CD4-positive, alpha-beta T cell (primary cell): Measurements from ENCODE around the gene IZUMO2. TPM values are rescaled to one million over a fixed set of nuclear protein-coding genes. Genes with fewer than 3 reads are reported as not detected.

Experiments
- ATAC-seq: fragments of 200-7000 bp; cut with Tn5 transposase; one replicate; pipeline ENCODE4 v1.10.0; 2022; ENCODE audit warnings: mild to moderate bottlenecking; ENCODE audit not compliant: poor library complexity
- CTCF ChIA-PET: fragments of 350-600 bp; sonication (Branson Sonifier 250); formaldehyde crosslinking; loops from one replicate; lab custom pipeline; 2021; ENCODE audit warnings: antibody characterized with exemption, inconsistent platforms; lab: Charles Lee
- POLR2A ChIA-PET: fragments of 350-600 bp; sonication (Branson Sonifier 250); formaldehyde crosslinking; loops from one replicate; lab custom pipeline; 2021; ENCODE audit warnings: antibody characterized with exemption, inconsistent platforms; lab: Charles Lee
- DNase-seq, 14 experiments: peaks; one replicate each; pipeline ENCODE4 v3.0.0-alpha.2; 2013 to 2020; ENCODE audit warnings: mixed read lengths in 2 of 14
- H3K27ac ChIP-seq, 2 donors: one replicate each; pipeline versions ENCODE4 v1.5.1 to v1.7.0; 2013; ENCODE audit warnings: low read length in 2 of 2, low read depth in 1 of 2, mild to moderate bottlenecking in 1 of 2
- H3K27me3 ChIP-seq, 2 experiments: 1 replicate in 1 of 2; 2 replicates in 1 of 2; pipeline versions ENCODE4 v1.6.1 to v1.7.0; 2013; ENCODE audit warnings: low read length in 2 of 2, control low read depth in 1 of 2, mild to moderate bottlenecking in 1 of 2, moderate library complexity in 1 of 2; ENCODE audit not compliant: insufficient read depth in 2 of 2, control insufficient read depth in 1 of 2
- H3K36me3 ChIP-seq: one replicate; pipeline ENCODE4 v1.6.1; 2013; ENCODE audit warnings: low read length, control low read depth; ENCODE audit not compliant: insufficient read depth
- H3K4me1 ChIP-seq: one replicate; pipeline ENCODE4 v1.6.1; 2013; ENCODE audit warnings: low read length, control low read depth; ENCODE audit not compliant: insufficient read depth
- H3K4me3 ChIP-seq: one replicate; pipeline ENCODE4 v1.5.1; 2013; ENCODE audit warnings: mild to moderate bottlenecking, low read length, moderate library complexity
- H3K9me3 ChIP-seq, 2 experiments: 1 replicate in 1 of 2; 2 replicates in 1 of 2; pipeline versions ENCODE4 v1.6.1 to v1.7.0; 2013; ENCODE audit warnings: low read length in 2 of 2, mild to moderate bottlenecking in 2 of 2, control low read depth in 1 of 2, moderate library complexity in 1 of 2; ENCODE audit not compliant: control insufficient read depth in 1 of 2, insufficient read depth in 1 of 2
- H3K27ac Mint-ChIP-seq: one replicate; pipeline ENCODE4 v1.8.0; 2020; ENCODE audit warnings: mixed read lengths
- H3K27me3 Mint-ChIP-seq: one replicate; pipeline ENCODE4 v1.8.0; 2021; ENCODE audit warnings: mixed read lengths
- H3K36me3 Mint-ChIP-seq: one replicate; pipeline ENCODE4 v1.8.0; 2021; ENCODE audit warnings: low read depth, mixed read lengths
- H3K4me1 Mint-ChIP-seq: one replicate; pipeline ENCODE4 v1.8.0; 2021; ENCODE audit warnings: low read depth, mixed read lengths
- H3K4me3 Mint-ChIP-seq: one replicate; pipeline ENCODE4 v1.8.0; 2020; ENCODE audit warnings: mild to moderate bottlenecking, mixed read lengths
- H3K9me3 Mint-ChIP-seq: one replicate; pipeline ENCODE4 v1.8.0; 2020; ENCODE audit warnings: mixed read lengths
- intact Hi-C, 2 experiments: fragments of 100-400 bp; cut with DNase I in 1 of 2; cut with micrococcal nuclease in 1 of 2; formaldehyde crosslinking; loops; one replicate each; pipeline versions ENCODE4 v1.15.1 to v1.9.0; 2023 to 2025; cut with DNase I, micrococcal nuclease
- total RNA-seq, 174 experiments: library from RNA in 2 of 174; stranded (reverse) in 2 of 174; gene quantifications; one replicate each; pipeline ENCODE4 v1.2.3 and lab custom pipeline; 2021 to 2026
- TF ChIP-seq, protein P1 (sequence below): fragments of 200-600 bp; IDR thresholded peaks from one replicate; pipeline ENCODE4 v1.8.0; 2022; ENCODE audit warnings: antibody characterized with exemption, mild to moderate bottlenecking

The IZUMO2 gene
- total RNA-seq, 2 experiments from 2014 or later: not detected

DNA sequence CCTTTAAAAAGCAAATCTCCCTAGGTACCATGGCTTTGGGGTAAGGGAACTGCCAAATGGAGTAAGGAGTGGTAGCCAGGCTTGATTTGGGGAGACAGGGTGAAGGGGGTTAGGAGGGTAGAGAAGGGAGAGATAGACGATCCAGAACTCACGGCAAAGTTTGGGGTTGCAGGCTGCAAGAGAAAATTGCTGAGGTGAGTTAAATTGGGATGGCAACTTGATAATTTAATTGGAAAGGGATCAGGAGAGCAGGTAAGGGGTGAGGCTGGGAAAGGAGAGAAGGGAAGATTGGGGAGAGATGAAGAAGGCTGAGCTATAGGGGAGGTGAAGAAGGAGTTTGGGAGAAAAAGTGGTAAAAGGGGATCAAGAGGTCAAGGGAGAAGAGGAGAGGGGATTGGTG is 4.0 kb downstream of the IZUMO2 start:
- Mint-ChIP-seq H3K4me1 (no peaks in the 10 kb centered on the region), H3K27me3 (peaks cover 24% of the 10 kb centered on the region), H3K36me3 (no peaks in the 10 kb centered on the region), H3K9me3 (peaks cover 3% of the 10 kb centered on the region), H3K27ac (no peak overlapping the region), H3K4me3 (no peak overlapping the region)
- Histone ChIP-seq H3K27me3 (peaks cover under 1 to 9% of the 10 kb centered on the region in 2 experiments), H3K4me1 (no peaks in the 10 kb centered on the region), H3K36me3 (no peaks in the 10 kb centered on the region), H3K9me3 (peaks cover 11 to 13% of the 10 kb centered on the region in 2 experiments), H3K4me3 (no peak overlapping the region), H3K27ac (no peak overlapping the region)
- intact Hi-C loops: no loop called here
- TF ChIP-seq, protein P1, sequence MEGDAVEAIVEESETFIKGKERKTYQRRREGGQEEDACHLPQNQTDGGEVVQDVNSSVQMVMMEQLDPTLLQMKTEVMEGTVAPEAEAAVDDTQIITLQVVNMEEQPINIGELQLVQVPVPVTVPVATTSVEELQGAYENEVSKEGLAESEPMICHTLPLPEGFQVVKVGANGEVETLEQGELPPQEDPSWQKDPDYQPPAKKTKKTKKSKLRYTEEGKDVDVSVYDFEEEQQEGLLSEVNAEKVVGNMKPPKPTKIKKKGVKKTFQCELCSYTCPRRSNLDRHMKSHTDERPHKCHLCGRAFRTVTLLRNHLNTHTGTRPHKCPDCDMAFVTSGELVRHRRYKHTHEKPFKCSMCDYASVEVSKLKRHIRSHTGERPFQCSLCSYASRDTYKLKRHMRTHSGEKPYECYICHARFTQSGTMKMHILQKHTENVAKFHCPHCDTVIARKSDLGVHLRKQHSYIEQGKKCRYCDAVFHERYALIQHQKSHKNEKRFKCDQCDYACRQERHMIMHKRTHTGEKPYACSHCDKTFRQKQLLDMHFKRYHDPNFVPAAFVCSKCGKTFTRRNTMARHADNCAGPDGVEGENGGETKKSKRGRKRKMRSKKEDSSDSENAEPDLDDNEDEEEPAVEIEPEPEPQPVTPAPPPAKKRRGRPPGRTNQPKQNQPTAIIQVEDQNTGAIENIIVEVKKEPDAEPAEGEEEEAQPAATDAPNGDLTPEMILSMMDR: no peak
- CTCF ChIA-PET: no interaction called here
- no peak for ATAC-seq
- no peak for DNase-seq
- POLR2A ChIA-PET: no interaction called here

DNA sequence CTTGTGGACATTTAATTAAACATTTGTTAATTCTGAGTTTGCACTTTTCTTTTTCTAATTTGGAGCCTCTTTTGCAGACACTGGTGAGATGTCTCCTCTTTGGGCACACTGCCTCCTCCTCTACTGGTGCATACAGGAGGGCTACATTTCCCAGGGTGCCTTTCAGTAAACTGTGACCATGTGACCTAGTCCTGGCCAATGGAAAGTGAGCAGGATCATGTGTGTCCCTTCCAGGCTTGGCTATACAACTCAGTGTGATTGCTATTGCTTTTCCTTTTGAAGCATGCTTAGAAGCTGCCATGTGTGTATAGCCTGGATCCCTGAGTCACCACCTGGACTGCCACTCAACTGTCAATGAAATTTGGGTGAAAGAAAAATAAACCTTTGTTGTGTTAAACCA is 4.5 kb downstream of the IZUMO2 start:
- ChIA-PET CTCF (no interaction called here), POLR2A (no interaction called here)
- ATAC-seq (no peak), DNase-seq (no peak)
- no peaks in the 10 kb centered on the region for H3K4me1 Mint-ChIP-seq
- Histone ChIP-seq H3K27me3 (peaks cover 0 to 9% of the 10 kb centered on the region in 2 experiments), H3K36me3 (no peaks in the 10 kb centered on the region), H3K4me3 (no peak overlapping the region), H3K9me3 (peaks cover 11 to 13% of the 10 kb centered on the region in 2 experiments), H3K27ac (no peak overlapping the region), H3K4me1 (no peaks in the 10 kb centered on the region)
- TF ChIP-seq, protein P1: no peak
- no peak overlapping the region for H3K27ac Mint-ChIP-seq
- peaks cover 26% of the 10 kb centered on the region for H3K27me3 Mint-ChIP-seq
- H3K4me3 Mint-ChIP-seq: no peak overlapping the region
- intact Hi-C loops: no loop called here
- H3K9me3 Mint-ChIP-seq: peaks cover 3% of the 10 kb centered on the region
- H3K36me3 Mint-ChIP-seq: no peaks in the 10 kb centered on the region

DNA sequence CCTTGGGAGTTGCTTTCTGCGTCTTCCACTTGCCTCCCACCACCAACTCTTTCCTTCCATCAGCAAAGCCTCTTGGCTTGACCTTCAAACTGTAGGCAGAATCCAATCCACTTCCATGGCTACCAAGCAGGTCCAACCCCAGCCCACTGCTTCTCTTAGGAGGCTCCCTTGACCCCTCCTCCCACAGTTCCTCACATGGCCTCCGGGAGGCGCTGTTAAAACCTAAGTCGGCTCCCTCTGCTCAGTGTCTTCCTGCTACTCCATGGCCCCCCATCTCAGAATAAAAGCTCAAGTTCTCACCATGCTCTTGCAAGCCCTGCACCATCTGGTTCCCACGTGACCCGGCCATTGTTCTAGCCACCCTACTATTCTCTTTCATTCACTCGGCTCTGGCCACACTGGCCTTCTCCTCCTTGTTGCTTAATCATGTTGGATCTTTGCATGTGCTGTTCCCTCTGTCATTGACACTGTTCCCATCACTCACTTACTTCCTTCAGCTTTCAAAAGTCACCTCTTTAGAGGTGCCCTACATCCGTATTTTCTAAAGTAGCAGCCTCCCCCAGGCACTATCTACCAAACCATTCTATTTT is 7.5 kb downstream of the IZUMO2 start:
- no peaks in the 10 kb centered on the region for H3K4me1 Mint-ChIP-seq
- peaks cover 4 to 12% of the 10 kb centered on the region in 2 experiments for H3K27me3 ChIP-seq
- no peak overlapping the region for H3K27ac ChIP-seq
- DNase-seq (peak in 1 of 14 experiments; percentile 20), ATAC-seq (no peak)
- H3K4me3 Mint-ChIP-seq: no peak overlapping the region
- H3K27ac Mint-ChIP-seq: no peak overlapping the region
- peaks cover 0 to 11% of the 10 kb centered on the region in 2 experiments for H3K9me3 ChIP-seq
- peaks cover 37% of the 10 kb centered on the region for H3K27me3 Mint-ChIP-seq
- no peaks in the 10 kb centered on the region for H3K36me3 Mint-ChIP-seq
- H3K4me3 ChIP-seq: no peak overlapping the region
- TF ChIP-seq, protein P1: no peak
- CTCF ChIA-PET: no interaction called here
- POLR2A ChIA-PET: no interaction called here
- H3K9me3 Mint-ChIP-seq: peaks cover 3% of the 10 kb centered on the region
- intact Hi-C loops: no loop called here
- H3K36me3 ChIP-seq: no peaks in the 10 kb centered on the region
- H3K4me1 ChIP-seq: no peaks in the 10 kb centered on the region
